Measurements from ENCODE around the gene CDK5R2. TPM values are rescaled to one million over a fixed set of nuclear protein-coding genes. Genes with fewer than 3 reads are reported as not detected.

Gene CDK5R2
- total RNA-seq, 1 experiment from 2014 or later = 0.44 TPM

GRCh38 chr2:218999021-218999880 lies 39.8 kb downstream of the CDK5R2 start:
- no peak for DNase-seq (ENCODE audit: low read depth, low spot score)
- Histone ChIP-seq H3K9me2 (ENCODE audit: insufficient read depth) (no peaks in the 10 kb centered on the region), H3K27me3 (ENCODE audit: insufficient read depth, low read length) (no peaks in the 10 kb centered on the region), H4K20me1 (ENCODE audit: insufficient read depth) (no peaks in the 10 kb centered on the region), H2AFZ (ENCODE audit: low read depth, low read length, poor library complexity, severe bottlenecking) (no peak overlapping the region), H3K79me2 (ENCODE audit: insufficient read depth, low read length) (no peaks in the 10 kb centered on the region), H3K9ac (ENCODE audit: low read length) (no peak overlapping the region), H3K4me1 (ENCODE audit: control insufficient read depth in 1 of 2, insufficient read depth in 2 of 2, low read length in 2 of 2) (peaks cover 9 to 46% of the 10 kb centered on the region in 2 experiments; a peak in 3 of 4 replicates), H3K27ac (ENCODE audit: low read depth, low read length) (no peak overlapping the region), H3K9me3 (ENCODE audit: control insufficient read depth in 1 of 2, insufficient read depth in 1 of 2, low read depth in 1 of 2, low read length in 2 of 2) (no peaks in the 10 kb centered on the region), H3K4me2 (ENCODE audit: low read length) (no peak overlapping the region), H3K36me3 (ENCODE audit: control insufficient read depth in 1 of 2, insufficient read depth in 2 of 2, low read length in 2 of 2) (no peaks in the 10 kb centered on the region), H3K4me3 (replicated peaks in 1 of 2; ENCODE audit: low read depth in 1 of 2, low read length in 2 of 2) (no peak overlapping the region)
- ChIA-PET CTCF (interaction anchor here (0.9 to 1.0 kb wide), 2 partner anchors 19 to 30 kb away, joined by 3 to 4 read pairs; no protein-coding TSS in a partner anchor), POLR2A (no interaction called here), RAD21 (ENCODE audit: low non-redundant PET in 1 of 2, low total read pairs in 2 of 2, uncharacterized antibody in 2 of 2, unreplicated experiment in 2 of 2) (no interaction called here)
- ATAC-seq = no peak
- TF ChIP-seq ZBTB33 (IDR thresholded peaks at IDR 0.05; ENCODE audit: extremely low read depth, insufficient replicate concordance, low read length) = no peak
- TF ChIP-seq ZFX (IDR thresholded peaks at IDR 0.05) = no peak
- TF ChIP-seq TCF7L2 (IDR thresholded peaks at IDR 0.05; ENCODE audit: borderline replicate concordance, extremely low read depth, insufficient read depth, insufficient read length) = no peak
- TF ChIP-seq CBX3 (IDR thresholded peaks at IDR 0.05; ENCODE audit: low read depth) = no peak
- TF ChIP-seq CTCF (IDR thresholded peaks at IDR 0.05 in 2 of 3, conservative IDR thresholded peaks at IDR 0.05 in 1 of 3; ENCODE audit: borderline replicate concordance in 1 of 3, insufficient read depth in 1 of 3, low read depth in 2 of 3, low read length in 2 of 3) = no peak
- BruUV-seq (replicated peaks) = no TSS peak
- intact Hi-C loops (cut with micrococcal nuclease) = no loop called here

Data from HCT116 (cell line).